SU-DHL-6 (cell line): ENCODE results near the gene KPNA2.

Experiments
- CTCF ChIP-seq: fragments of 200-600 bp; sonication (generic); IDR thresholded peaks from one replicate; pipeline ENCODE4 v1.5.1; 2017; ENCODE audit warnings: antibody characterized with exemption, mild to moderate bottlenecking, low read length, moderate library complexity; ENCODE audit not compliant: insufficient read depth, poor library complexity, severe bottlenecking
- EZH2phosphoT487 ChIP-seq: fragments of 200-600 bp; sonication (generic), shearing (Covaris generic); conservative IDR thresholded peaks from 2 replicates; pipeline ENCODE4 v1.6.1; 2018; ENCODE audit warnings: mild to moderate bottlenecking, antibody characterized with exemption, low read length, moderate library complexity, mixed read lengths

DNA sequence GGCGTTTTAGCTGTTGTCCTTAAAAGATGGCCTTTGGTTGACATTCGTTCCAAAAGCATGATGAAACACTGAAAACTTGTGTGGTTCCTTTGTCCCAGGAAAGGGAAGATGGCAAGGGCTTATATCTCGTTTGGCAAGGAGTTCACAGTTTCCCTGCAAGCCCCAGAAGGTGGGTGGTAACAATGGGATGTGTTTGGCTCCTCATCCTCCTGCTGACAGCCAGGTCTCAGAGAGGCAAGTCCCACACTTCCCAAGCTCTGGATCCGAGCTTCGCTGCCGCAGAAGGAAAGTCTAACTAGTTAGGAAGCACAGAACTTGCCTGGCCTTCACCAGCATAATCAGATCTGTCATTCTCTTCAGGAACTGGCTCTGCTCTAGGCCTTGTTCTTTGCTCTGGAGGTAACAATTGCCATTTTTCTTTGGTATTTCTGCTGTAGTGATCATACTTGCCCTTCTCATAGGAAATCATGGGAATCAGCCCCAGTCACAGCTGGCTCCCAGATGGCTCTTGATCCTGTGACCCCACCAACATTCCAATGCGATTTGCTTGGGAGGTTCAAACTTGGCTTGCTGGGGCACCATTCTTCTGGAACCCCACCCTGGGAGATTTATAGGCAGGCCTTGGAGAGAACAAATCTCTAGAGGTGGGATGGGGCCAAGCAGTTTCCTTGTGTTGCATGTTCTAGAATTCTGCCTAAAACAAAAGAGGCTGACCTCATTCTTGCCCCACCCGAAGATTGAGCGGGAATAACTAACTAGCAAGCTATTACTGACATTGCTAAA lies 17.9 kb downstream of the KPNA2 start:
- TF ChIP-seq CTCF (no peak), EZH2phosphoT487 (no peak)
